Suprapubic skin (tissue), 4 donors: ENCODE measurements around the gene NONO.
"Not testable (repeated sequence)": the region's sequence is repeated elsewhere in the genome, so short reads cannot be mapped to it uniquely, and the experiment has no call there.

Experiments used
- EP300 ChIP-seq: sonication (generic); formaldehyde crosslinking; IDR thresholded peaks from one replicate; pipeline ENCODE4 v1.6.1; 2017; ENCODE audit warnings: antibody characterized with exemption
- POLR2A ChIP-seq, 2 donors: fragments of 450-650 bp; IDR thresholded peaks; one replicate each; pipeline ENCODE4 v1.6.1; 2017; ENCODE audit warnings: antibody characterized with exemption in 2 of 2, mild to moderate bottlenecking in 2 of 2, moderate library complexity in 2 of 2
- POLR2AphosphoS5 ChIP-seq, 3 donors: sonication (generic); formaldehyde crosslinking; IDR thresholded peaks; one replicate each; pipeline ENCODE4 v1.6.1; 2017; ENCODE audit warnings: antibody characterized with exemption in 3 of 3
- TF ChIP-seq, protein P1 (sequence below), 2 donors: fragments of 200-600 bp in 1 of 2; fragments of 450-650 bp in 1 of 2; sonication (generic) in 1 of 2; IDR thresholded peaks; one replicate each; pipeline ENCODE4 v1.5.1; 2016 to 2019; ENCODE audit warnings: antibody characterized with exemption in 2 of 2, mild to moderate bottlenecking in 1 of 2, moderate library complexity in 1 of 2

DNA sequence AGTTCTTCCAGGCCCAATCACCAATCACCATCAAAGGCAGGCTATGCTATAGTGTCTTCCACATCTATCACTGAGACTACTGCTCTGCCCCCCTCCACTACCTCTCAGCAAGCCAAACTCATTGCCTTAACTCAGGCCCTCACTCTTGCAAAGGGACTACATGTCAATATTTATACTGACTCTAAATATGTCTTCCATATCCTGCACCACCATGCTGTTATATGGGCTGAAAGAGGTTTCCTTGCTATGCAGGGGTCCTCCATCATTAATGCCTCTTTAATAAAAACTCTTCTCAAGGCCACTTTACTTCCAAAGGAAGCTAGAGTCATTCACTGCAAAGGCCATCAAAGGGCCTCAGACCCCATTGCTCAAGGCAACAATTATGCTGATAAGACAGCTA, 14.8 kb upstream of the NONO start:
- not testable (repeated sequence) for TF ChIP-seq POLR2A (IDR thresholded peaks at IDR 0.05); POLR2AphosphoS5 (IDR thresholded peaks at IDR 0.05); EP300
- TF ChIP-seq, protein P1, sequence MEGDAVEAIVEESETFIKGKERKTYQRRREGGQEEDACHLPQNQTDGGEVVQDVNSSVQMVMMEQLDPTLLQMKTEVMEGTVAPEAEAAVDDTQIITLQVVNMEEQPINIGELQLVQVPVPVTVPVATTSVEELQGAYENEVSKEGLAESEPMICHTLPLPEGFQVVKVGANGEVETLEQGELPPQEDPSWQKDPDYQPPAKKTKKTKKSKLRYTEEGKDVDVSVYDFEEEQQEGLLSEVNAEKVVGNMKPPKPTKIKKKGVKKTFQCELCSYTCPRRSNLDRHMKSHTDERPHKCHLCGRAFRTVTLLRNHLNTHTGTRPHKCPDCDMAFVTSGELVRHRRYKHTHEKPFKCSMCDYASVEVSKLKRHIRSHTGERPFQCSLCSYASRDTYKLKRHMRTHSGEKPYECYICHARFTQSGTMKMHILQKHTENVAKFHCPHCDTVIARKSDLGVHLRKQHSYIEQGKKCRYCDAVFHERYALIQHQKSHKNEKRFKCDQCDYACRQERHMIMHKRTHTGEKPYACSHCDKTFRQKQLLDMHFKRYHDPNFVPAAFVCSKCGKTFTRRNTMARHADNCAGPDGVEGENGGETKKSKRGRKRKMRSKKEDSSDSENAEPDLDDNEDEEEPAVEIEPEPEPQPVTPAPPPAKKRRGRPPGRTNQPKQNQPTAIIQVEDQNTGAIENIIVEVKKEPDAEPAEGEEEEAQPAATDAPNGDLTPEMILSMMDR (IDR thresholded peaks at IDR 0.05): not testable (repeated sequence)
